Myocyte (in vitro differentiated cells): ENCODE measurements around the gene INSM1. TPM values are rescaled to one million over a fixed set of nuclear protein-coding genes. Genes with fewer than 3 reads are reported as not detected.

Experiments used
- DNase-seq: peaks from one replicate; pipeline ENCODE4 v3.0.0-alpha.2; 2012; ENCODE audit warnings: low read depth
- total RNA-seq: library from RNA; depleted of rRNA; stranded (reverse); fragments of >200 nt; gene quantifications from 2 replicates; pipeline ENCODE4 v1.2.3, GENCODE V29; 2014

The INSM1 gene
- total RNA-seq, 1 donor from 2014 or later, result not detected

- peak; percentile 77 for DNase-seq
These were observed 7.4 kb upstream of the INSM1 start for GRCh38 chr20:20360464-20360863.

- DNase-seq, result no peak
These were observed 5.0 kb upstream of the INSM1 start for GRCh38 chr20:20362774-20363433.

GRCh38 chr20:20363434-20363798 lies 4.5 kb upstream of the INSM1 start:
- DNase-seq, result no peak

- DNase-seq, result no peak
These were observed 3.9 kb upstream of the INSM1 start for GRCh38 chr20:20363799-20364592.

- DNase-seq, result no peak
These were observed 3.1 kb upstream of the INSM1 start for GRCh38 chr20:20364593-20365479.

GRCh38 chr20:20365480-20366161 lies 2.3 kb upstream of the INSM1 start:
- no peak for DNase-seq

- no peak for DNase-seq
These were observed 1.4 kb upstream of the INSM1 start for GRCh38 chr20:20366551-20366875.

GRCh38 chr20:20366876-20367574 lies 879 bp upstream of the INSM1 start:
- no peak for DNase-seq

- no peak for DNase-seq
These were observed 730 bp downstream of the INSM1 start for GRCh38 chr20:20368418-20369249.

GRCh38 chr20:20369250-20370093 lies 1.6 kb downstream of the INSM1 start:
- DNase-seq, result no peak

GRCh38 chr20:20370094-20370575 lies 2.2 kb downstream of the INSM1 start:
- no peak for DNase-seq

- DNase-seq, result no peak
These were observed 3.2 kb downstream of the INSM1 start for GRCh38 chr20:20371083-20371482.

- no peak for DNase-seq
These were observed 3.8 kb downstream of the INSM1 start for GRCh38 chr20:20371681-20372080.

GRCh38 chr20:20373091-20373571 lies 5.2 kb downstream of the INSM1 start:
- DNase-seq, result peak; percentile 98

GRCh38 chr20:20375862-20376261 lies 8.0 kb downstream of the INSM1 start:
- DNase-seq, result no peak

GRCh38 chr20:20386192-20386591 lies 18.3 kb downstream of the INSM1 start:
- DNase-seq, result no peak

GRCh38 chr20:20390393-20390792 lies 22.5 kb downstream of the INSM1 start:
- no peak for DNase-seq

GRCh38 chr20:20391115-20391514 lies 23.2 kb downstream of the INSM1 start:
- no peak for DNase-seq

- no peak for DNase-seq
These were observed 23.9 kb downstream of the INSM1 start for GRCh38 chr20:20391766-20392165.
